Embryonic facial prominence (tissue), 1 donor: ENCODE data around the gene MSRB3.

Experiments
- DNase-seq: peaks from one replicate; pipeline ENCODE4 v3.0.0-alpha.2; 2016; ENCODE audit errors: extremely low spot score

Gene MSRB3

DNA sequence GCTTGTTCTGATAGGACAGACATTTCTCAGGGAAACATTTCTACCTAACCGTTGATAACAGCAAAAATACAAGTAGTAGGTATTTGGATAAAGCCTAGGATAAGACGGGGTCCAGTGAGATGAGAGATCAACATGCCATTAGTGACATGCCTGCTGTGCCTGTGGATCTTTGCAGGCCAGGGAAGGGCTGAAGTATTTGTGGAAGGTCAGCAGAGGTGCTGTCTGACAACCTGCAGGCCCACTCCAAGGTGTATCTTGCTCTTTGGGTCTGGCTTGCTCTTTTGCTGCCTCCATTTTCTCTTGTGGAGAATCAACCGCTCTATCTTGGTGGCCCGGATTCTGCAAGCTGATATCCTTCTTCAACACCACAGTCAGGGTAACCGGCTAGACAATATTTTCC, 46.7 kb downstream of the MSRB3 start:
- DNase-seq: no peak

DNA sequence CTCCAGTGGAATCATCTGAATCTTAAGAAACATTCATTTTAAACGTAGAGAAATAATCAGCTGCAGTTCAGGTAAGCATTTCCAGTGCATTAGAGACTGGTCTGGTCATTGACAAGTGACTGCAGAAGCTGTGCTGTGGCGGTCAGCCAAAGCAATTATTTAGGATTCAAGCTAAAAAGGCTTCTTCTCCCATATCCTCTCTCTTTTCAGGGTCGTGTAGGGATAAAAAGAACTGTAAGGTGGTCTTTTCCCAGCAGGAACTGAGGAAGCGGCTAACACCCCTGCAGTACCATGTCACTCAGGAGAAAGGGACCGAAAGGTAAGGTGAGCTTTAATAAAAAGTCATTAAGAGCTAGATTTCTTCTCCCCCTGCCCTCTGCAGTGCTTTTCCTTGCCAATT, 48.1 kb downstream of the MSRB3 start:
- DNase-seq: no peak

DNA sequence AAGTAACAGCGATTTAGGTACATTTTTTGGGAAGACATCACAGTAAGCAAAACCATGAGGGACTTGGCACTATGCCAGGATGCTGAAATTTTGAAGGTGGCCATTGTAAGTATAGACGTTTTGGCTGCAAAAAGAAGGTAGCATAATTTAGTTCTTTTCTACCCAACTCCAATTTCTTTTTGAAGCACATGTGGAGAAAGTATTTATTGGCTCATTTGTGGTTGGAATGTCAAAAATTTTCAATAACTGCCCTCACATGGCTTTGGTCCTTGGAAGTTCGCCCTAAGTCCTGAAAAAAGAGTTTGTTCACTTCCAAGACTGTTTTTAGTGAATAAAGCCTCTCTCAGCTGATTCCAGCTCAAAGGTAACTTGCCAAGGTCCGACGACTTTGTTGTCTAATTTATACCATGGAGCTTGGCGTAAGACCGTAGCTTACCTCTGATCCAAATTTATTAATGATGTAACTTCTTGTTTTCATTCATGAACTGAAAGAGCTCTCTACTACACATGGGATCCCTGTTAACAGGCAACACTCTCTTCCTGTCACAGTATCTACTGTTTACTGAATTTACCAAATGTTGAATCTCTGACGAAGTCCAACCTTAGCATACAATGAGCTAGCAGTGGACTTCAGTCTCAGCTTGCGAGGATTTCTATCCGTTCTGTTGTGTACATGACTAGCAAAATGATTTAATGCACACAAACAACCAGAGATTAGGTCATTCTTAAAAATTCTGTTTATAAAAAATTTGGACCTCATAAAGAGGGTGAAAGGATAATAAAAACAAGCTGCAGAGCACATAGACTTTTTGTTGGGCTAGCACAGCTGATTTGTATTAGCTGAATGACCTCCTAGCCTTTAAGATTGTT, 49.0 kb downstream of the MSRB3 start:
- no peak for DNase-seq

DNA sequence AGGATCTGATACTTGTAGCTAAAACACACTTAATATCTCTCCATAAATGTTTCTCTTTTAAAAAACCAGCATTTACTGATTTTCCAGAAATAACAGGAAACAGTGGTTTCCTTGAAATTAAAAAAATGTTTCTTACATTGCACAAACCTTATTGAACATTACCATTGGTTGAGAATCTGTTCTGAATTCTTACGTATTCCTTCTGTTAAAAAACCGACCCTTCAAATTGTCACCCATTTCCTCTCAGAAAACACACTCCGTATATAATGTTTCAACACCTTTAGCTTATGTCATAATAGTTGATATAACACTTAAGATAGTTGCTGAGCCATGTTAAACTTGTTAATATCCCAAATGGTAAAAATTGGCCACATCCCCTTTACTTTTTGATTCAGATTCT, 51.2 kb downstream of the MSRB3 start:
- no peak for DNase-seq

DNA sequence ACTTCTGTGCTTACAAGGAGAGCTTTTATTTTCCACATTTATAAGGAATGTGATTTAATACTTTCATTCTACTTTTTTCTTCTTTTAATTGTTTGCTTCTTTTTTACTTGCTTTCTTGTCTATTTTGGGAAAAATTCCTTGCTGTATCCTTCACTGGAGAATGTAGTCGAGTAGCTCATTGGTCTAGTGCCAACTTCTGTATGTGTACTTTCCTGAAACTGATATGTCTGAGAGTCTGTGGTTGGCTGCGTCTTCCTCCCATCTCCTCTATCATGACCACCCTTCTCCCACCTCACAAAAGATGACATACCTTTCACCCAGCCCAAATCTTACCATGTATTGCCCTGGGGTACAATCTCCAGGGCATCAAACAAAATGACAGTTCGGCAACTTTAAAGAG, 51.8 kb downstream of the MSRB3 start:
- DNase-seq: no peak

DNA sequence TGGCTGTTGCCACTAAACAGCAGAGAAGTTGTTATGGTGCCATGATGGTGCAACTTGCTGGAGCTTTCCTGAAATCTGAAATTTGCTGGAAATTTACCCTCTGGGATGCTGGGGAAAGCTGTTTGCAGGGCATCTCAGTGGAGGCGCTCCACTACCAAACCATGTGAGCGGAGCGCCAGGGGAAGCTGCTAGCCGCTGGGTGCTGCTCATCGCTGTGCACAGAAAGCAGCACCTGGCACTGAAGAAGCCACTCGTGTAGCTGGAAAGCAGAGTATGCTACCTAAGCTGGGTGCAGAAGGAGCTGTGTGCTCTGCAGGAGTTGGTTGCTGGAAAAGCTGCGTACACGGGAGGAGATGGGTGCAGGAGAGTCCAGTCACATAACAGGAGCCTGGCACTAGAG, 53.0 kb downstream of the MSRB3 start:
- no peak for DNase-seq

DNA sequence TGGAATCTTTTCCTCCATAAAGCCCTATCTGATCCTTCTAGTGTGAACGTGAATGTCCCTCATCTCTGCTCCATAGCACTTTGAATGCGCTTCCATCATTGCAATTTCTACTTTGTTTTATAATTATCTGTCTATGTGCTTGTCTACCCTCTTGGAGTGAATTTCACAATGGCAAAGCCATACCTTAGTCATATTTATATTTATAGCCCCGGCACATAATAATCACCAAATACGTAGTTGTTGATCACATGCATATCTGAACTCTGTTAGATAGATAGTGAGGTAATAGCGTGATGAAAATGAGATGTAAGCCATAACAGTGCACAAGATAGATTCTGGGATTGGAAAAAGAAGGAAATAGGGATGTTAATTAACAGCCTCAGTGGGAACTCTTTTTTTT, 55.2 kb downstream of the MSRB3 start:
- no peak for DNase-seq

DNA sequence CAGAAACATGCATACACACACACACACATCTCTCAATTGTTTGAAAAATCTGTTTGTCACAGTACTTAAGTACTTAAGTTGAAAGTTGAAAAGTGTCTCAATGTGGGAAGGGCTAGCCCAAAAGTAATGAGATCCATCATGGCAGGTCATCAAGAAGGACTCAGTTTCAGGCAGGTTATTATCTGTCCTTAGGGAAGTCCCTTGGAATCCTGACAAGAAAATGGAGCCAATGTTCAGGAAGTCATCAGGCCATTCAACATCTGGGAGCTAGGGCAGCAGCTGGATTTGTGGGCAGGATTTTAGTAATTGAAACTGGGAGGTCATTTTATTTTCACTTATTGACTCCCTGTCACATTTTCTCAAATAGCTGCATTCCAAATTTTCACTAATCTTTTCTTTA, 56.0 kb downstream of the MSRB3 start:
- no peak for DNase-seq

DNA sequence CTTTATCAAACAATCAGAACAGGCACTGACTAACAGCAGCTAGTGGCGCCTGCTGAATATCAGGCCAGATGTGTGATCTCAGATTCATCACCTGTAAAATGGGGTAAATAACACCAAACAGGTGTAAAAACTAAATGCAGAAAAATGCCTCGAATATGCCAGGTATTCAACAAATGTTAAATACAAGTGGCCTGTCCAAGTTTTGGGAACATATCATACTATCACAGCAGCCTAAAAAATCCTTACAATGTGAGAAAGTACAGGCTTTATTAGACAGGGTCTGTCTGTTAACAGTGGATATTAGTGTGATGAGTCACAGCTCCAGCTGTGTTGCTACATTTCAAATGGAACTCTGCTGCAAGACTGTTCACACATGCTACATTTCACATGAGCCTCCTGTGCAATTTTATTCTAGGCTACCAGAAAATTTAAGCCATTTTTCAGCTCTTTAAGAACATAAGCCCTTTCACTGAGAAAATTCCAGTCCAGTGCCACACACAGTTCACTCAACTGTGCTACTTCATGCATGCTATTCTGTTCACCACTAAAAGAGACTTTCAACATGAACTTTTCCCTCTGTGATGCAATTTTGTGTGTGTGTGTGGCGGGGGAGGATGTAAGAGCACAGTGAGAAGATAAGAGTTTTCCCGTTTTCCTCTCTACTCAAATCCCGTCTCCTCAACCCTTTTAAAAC, 56.7 kb downstream of the MSRB3 start:
- no peak for DNase-seq

DNA sequence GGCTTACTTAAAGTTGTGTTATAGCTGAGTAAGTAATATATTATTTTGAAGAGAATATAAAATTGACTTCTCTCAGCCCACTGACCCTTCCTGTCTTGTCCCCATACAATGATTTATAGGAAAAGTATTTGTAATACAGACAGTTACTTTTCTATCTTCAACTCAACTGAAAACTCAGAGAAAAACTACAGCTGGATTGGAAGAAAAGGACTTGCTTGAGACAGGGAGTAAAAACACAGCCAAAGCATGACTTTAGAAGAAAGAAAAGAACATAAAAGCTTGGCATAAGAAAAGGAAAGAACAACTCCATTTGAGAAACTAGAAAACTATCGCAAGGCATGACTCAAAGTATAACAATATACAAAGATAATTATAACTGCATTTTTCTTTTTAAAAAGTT, 57.5 kb downstream of the MSRB3 start:
- DNase-seq: no peak

DNA sequence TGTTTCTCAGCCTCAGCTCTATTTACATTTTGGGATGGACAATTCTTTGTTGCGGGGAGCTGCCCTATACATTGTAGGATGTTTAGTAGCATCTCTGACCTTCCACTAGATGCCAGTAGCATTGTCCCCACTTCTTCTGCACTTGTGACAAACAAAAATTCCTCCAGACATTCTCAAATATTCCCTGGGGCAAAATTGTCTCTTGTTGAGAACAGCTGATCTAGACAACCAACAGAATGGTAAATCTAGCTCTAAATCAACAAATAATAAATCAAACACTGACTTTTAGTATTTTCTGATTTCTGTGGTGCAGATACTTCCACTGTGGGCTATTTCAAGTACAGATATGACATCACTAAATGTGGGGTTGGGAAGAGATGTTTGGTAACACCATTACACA, 60.7 kb downstream of the MSRB3 start:
- no peak for DNase-seq

DNA sequence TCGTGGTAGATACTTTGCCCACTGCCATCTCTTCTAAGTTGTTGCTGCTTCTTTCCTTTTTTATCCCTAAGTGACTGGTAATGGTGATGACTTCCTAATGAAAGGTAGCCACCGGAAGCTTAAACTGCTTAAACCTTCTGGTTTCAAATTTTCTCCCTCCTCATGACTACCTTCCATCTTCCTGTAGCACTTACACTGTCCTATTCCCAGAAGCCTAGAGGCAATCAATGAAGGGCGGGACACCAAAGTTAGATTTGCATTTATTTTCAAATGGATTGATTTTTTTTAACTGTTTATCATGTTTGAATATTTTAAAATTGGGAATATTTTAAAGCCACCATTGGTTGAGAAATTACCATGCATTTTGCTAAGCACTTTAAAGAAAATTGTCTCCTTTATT, 64.7 kb downstream of the MSRB3 start:
- DNase-seq: no peak

DNA sequence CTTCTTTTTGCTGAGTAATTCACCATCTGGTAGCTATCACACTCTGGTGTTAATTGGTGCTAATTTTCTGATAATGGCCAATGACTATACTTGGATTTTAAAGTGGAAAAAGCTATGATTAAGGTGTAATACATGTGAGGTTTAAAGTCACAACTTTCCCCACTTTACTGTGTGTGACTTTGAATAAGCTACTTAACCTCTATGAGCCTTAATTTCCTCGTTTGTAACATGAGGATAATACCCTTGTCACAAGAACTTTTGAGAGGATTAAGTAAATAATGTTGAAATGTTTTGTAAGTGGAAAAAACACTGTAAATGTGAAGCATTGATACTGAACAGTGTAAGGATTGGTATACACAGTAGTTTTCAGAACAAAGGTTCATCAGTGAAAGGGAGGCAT, 65.3 kb downstream of the MSRB3 start:
- DNase-seq: no peak

DNA sequence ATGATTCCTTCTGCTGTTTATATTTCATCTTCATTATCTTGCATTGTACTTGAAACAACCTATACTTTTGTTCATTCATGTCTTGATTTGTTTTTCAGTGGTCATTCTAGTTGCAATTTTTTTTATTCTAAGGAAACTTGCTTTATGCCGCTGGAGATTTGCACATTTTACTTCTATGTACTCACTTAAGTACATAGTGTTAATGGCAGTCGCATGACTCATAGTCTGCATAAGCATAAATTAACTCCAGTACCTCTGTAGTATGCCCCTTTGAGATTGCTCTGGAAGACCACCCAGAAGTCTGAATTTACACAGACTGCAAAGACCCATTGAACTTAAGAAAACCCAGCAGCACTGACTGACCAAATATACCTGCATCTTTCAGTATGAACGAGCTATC, 77.0 kb downstream of the MSRB3 start:
- DNase-seq: no peak

DNA sequence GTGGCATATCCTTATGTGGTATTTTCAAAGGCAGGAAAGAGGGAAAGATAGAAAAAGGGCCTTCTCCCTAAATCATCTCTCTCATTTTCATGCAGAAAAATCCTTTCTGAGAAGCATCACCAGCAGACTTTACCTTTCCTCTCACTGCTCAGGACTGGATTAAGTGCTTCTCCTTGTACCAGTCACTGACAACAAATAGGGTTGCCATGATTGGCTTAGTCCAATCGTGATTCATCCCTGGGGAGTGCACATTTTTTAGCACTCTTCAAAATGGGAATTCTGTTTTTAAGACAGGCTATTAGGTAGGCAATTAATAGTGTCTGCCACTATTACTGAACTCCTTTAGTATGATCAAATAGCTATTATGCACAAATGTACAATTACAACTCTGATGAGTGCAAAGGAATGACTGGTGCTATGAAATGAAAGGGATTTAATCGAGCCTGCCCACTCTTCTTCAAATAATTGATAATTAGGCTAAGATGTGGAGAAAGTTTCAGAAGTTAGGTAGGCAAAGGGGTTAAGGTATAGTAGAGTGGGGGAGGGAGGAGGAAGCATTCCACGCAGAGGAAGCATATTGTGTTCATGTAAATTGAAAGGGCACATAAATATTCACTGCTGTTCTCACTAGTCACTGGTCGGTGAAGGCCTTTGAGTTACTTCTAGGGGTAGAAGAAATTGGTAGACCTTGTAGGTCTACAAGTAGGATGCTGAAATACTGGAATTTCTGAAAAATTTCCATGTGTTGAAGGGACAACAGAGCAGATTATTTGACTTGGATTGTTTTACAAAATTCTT, 84.0 kb downstream of the MSRB3 start:
- DNase-seq: no peak

DNA sequence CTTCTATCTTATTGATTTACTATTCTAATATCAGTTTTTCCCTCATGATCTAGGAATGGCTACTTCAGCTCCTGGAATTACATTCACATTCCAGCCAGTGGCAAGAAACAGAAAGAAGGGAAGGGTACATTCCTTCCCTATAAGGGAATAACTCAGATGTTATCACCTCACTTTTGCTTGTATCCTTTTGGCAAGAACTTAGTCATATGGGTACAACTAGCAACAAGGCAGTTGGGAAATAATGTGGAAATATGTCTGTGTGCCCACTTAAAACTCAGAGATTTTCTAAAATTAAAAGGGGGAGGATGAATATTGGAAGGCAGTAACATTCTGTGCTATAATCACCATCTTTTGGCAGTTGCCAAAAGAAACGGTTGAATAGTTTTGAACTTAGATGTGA, 85.6 kb downstream of the MSRB3 start:
- no peak for DNase-seq

DNA sequence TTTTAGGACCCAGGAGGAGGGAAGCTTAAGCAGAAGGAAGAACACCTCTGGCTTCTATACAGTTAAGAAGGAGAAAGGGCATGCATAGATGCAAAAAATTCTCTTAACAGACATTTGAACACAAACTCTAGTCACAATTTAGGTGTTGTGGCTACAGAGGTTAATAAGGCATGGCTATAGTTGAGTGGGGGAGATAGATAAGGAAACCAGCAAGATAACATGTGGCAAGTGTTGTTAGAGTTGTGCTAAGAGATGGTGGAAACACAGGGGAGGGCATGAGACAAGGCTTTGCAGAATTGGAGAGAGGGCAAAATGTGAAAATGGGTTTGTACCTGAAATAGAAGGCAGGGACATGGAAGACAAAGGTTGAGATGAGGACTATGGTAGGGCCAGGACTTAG, 88.9 kb downstream of the MSRB3 start:
- no peak for DNase-seq

DNA sequence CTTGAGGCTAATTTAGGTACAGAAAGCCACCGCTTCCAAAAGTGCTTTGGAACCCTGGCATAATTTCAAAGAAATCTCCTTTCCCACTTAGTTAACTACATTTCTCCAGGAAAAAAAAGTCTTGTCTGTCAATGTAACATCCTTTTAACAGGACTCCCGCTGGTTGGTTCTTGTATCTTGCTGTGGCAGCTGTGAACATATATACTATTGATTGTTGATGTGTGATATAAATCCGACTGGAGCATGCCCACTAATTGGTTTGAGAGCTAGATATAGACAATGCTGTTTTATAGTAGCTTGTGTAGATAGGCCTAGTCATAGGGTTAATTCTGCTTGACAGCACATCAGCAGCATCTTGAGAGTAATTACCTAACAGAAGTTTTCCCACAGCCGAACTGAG, 89.6 kb downstream of the MSRB3 start:
- DNase-seq: no peak

DNA sequence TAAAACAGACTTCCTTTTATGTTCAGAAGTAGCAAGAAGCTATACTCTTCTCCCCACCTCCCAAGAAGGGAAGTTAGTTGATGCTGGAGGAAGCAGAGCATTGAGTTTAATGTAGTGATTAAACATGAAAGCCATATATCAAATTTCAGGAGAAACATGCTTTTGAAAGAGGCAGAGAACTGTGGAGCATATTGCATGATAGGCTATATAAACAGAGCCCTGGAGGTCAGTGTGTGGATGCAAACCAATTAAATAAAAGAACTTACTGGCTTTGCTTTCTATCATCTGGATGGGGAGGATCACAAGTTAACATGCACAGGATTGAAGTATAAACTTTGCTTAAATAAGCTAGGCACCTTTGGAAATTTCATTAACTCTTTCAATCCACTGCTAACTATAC, 94.1 kb downstream of the MSRB3 start:
- DNase-seq: no peak

DNA sequence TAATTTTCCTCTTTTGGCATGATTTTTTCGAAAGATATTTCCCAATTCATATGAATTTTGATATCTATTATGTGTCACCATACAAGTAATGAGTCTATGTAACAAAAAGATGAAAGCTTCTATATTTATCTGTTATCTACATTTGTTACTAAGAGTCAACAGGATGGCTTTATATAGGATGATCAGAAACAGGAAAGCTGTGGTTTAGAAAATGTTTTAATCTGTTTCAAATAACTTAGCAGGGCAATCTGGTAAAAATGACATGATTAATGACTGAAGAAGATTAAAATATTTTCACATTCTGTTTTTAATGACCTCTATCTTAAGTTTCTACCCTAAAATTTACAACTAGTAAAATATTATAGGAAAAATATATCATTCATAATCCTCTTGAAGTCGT, 105.8 kb downstream of the MSRB3 start:
- no peak for DNase-seq

DNA sequence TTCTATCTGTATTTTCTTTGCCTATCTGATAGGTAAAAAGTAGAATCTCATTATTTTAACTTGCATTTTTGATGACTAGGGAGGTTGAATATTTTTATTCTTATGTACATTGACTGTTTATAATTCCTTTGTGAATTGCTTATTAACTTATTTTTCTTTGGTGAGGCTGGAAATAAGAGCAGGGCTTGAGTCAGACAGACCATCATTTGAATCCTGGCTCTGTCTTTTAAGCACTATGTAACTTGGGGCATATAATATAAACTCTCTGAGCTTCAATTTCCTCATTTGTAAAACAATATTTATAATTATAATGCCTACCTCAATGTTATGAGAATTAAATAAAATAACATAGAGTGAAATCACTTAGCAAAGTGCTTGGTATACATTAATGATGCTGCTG, 108.9 kb downstream of the MSRB3 start:
- DNase-seq: no peak

DNA sequence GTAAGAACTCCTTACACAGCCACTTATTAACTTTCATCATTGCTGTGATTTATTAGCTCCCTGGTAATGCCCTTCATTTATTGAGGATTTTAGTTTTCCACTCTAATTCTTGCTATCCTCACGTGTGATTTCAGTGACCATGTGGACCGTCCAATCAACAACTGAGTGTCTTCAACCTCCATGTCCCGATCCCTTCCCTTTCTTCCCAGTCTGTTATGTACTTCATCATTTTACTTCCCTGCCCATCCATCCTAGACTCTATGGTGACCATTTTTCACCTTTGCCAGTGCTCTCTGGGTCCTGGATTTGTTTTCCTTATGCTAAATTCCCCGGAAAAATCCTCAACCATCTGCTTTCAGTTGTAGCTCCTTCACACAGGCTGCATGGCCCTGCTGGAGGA, 111.0 kb downstream of the MSRB3 start:
- no peak for DNase-seq

DNA sequence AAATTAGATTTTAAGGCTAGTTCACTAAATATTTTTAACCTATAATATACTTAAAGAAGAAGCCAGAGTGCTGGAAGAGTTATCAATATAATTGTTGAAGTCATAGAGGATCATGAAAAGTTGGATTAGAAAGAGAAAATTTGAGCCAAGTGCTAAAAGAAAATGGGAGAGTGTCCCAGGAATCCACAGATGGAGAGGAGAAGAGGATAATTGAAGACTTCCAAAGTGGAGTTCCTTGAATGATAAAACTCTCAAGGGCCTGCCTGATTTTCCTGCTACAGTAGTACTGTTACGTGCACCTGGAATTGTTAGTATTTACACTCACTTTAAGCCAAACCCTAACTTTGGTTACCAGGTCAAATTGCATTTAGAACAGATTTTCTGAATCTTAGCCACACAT, 113.2 kb downstream of the MSRB3 start:
- DNase-seq: no peak
